Right lobe of liver (tissue), 6 donors: Measurements from ENCODE around the gene ETFB. TPM values are rescaled to one million over a fixed set of nuclear protein-coding genes. Genes with fewer than 3 reads are reported as not detected.

ENCODE experiments used
- ATAC-seq, 4 donors: fragments of 200-7000 bp; cut with Tn5 transposase; one replicate each; pipeline ENCODE4 v1.9.1; 2020; ENCODE audit warnings: mild to moderate bottlenecking in 4 of 4, moderate library complexity in 4 of 4
- DNase-seq, 3 donors: peaks; one replicate each; pipeline ENCODE4 v3.0.0-alpha.2; 2020
- H3K27ac ChIP-seq, 3 donors: fragments of 200-600 bp; one replicate each; pipeline ENCODE4 v1.8.0; 2022
- H3K27me3 ChIP-seq, 2 donors: fragments of 200-600 bp; one replicate each; pipeline ENCODE4 v1.8.0; 2022
- H3K36me3 ChIP-seq, 4 donors: fragments of 200-600 bp; sonication (generic) in 1 of 4; one replicate each; pipeline versions ENCODE4 v1.5.1 to v1.8.0; 2017 to 2022; ENCODE audit warnings: control low read depth in 1 of 4
- H3K4me1 ChIP-seq, 4 donors: fragments of 200-600 bp; sonication (generic) in 1 of 4; one replicate each; pipeline versions ENCODE4 v1.5.1 to v1.8.0; 2017 to 2022; ENCODE audit warnings: control low read depth in 1 of 4
- H3K4me3 ChIP-seq, 3 donors: fragments of 200-600 bp; one replicate each; pipeline ENCODE4 v1.8.0; 2022
- H3K9me3 ChIP-seq, 4 donors: fragments of 200-600 bp; sonication (generic) in 1 of 4; one replicate each; pipeline versions ENCODE4 v1.5.1 to v1.8.0; 2017 to 2022; ENCODE audit warnings: control low read depth in 1 of 4
- CTCF ChIP-seq, 4 donors: fragments of 200-600 bp in 3 of 4; fragments of 450-650 bp in 1 of 4; IDR thresholded peaks; one replicate each; pipeline versions ENCODE4 v1.5.1 to v1.8.0; 2016 to 2022; ENCODE audit warnings: antibody characterized with exemption in 4 of 4, mild to moderate bottlenecking in 2 of 4
- POLR2A ChIP-seq: fragments of 450-650 bp; IDR thresholded peaks from one replicate; pipeline ENCODE4 v1.6.1; 2017; ENCODE audit warnings: antibody characterized with exemption, mild to moderate bottlenecking
- WGBS: methylation state at CpG from one replicate; pipeline ENCODE4 v1.1.6; 2018; ENCODE audit warnings: low coverage, low lambda C conversion rate; ENCODE audit not compliant: insufficient coverage; ENCODE audit errors: missing lambda C conversion rate; 5-methylcytosine and 5-hydroxymethylcytosine counted together
- intact Hi-C, 2 donors: fragments of 100-400 bp; cut with DNase I; formaldehyde crosslinking; loops; one replicate each; pipeline versions ENCODE4 v1.11.2 to v1.14.1; 2022
- total RNA-seq, 6 experiments: library from RNA; depleted of rRNA in 2 of 6; stranded (reverse); fragments of >200 nt in 2 of 6; fragmentation: NEBNext Ultra II Directional in 3 of 6; extraction: Animal tissue kit (Norgen Biotek cat#: 25700) in 3 of 6; gene quantifications; one replicate each; pipeline versions ENCODE4 v1.1.0 to v1.2.4, GENCODE V29; 2016 to 2023
- donor health status: DM: no; HTN: yes; CAD: no.
- donor health status: DM: no; HTN: no; CAD: no.
- donor health status: DM: no; HTN: no; CAD: no.
- donor health status: DM: no; HTN: yes; CAD: no.
- donor health status: DM: no; HTN: yes; CAD: no.

Gene ETFB
- total RNA-seq, 6 experiments from 2014 or later: 210 to 439 (median 345) TPM

GRCh38 chr19:51333836-51334460 lies 32.2 kb downstream of the ETFB start:
- TF ChIP-seq CTCF (IDR thresholded peaks at IDR 0.05): no peak
- TF ChIP-seq POLR2A: no peak
- no peak for ATAC-seq
- Histone ChIP-seq H3K36me3 (no peaks in the 10 kb centered on the region), H3K4me1 (peaks cover 0 to 7% (median 0%) of the 10 kb centered on the region in 4 donors), H3K27me3 (no peaks in the 10 kb centered on the region), H3K27ac (no peak overlapping the region), H3K9me3 (no peaks in the 10 kb centered on the region), H3K4me3 (no peak overlapping the region)
- 87% methylated on average over 5 of the region's 13 CpGs for WGBS
- no peak for DNase-seq
- intact Hi-C loops: no loop called here

DNA sequence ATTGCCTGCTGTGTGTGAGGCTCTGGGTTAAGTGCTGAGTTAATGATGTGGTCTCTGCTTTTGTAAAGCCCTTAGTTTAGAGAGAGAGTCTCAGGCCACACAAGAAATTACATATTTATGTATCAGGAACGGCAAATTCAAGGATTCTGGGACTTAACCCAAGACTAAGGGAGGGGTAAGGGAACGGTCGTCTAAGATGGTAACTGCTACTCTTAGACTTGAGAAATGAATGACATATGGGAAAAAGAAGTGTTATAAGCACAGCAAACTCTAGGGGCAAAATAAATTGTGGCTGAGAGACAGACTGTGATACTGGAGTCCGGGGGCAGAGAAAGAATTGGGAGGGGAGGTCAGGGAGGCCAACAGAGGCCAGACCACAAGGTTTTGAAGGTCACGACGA lies 34.5 kb downstream of the ETFB start:
- no peak for DNase-seq
- ATAC-seq: no peak
- TF ChIP-seq POLR2A (no peak), CTCF (IDR thresholded peaks at IDR 0.05) (no peak)
- peaks cover 0 to 7% (median 0%) of the 10 kb centered on the region in 4 donors for H3K4me1 ChIP-seq
- peaks cover 0 to 14% of the 10 kb centered on the region in 2 donors for H3K27me3 ChIP-seq
- intact Hi-C loops: no loop called here
- H3K9me3 ChIP-seq: no peaks in the 10 kb centered on the region
- 92% methylated on average over 6 of the region's 6 CpGs for WGBS
- no peak overlapping the region for H3K4me3 ChIP-seq
- H3K36me3 ChIP-seq: no peaks in the 10 kb centered on the region
- H3K27ac ChIP-seq: no peak overlapping the region

DNA sequence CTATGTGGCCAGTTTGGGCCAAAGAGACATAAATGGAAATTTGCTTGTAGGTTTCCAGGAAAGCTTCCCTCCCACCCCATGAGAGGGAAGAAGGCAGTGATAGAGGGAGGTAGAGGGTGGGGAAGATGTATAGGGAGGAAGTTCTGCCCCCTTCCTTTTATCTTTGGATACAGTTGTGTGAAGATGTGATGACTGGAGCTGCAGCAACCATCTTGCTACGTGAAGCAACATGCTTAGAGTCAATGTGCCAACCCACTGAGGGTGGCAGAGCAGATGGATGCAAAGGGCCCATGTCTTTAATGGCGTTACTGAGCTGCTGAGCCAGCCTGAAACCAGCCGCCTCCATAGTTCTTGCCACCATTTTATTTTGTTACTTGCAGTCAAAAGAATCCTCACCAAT lies 35.0 kb downstream of the ETFB start:
- no peaks in the 10 kb centered on the region for H3K36me3 ChIP-seq
- no peak for DNase-seq
- WGBS: 75% methylated on average over 3 of the region's 3 CpGs
- no peak overlapping the region for H3K27ac ChIP-seq
- intact Hi-C loops: no loop called here
- H3K27me3 ChIP-seq: peaks cover 0 to 15% of the 10 kb centered on the region in 2 donors
- no peak overlapping the region for H3K4me3 ChIP-seq
- no peaks in the 10 kb centered on the region for H3K9me3 ChIP-seq
- ATAC-seq: no peak
- TF ChIP-seq CTCF (IDR thresholded peaks at IDR 0.05): no peak
- no peak for TF ChIP-seq POLR2A
- peaks cover 0 to 7% (median 0%) of the 10 kb centered on the region in 4 donors for H3K4me1 ChIP-seq

GRCh38 chr19:51330366-51330765 lies 35.8 kb downstream of the ETFB start:
- DNase-seq (no peak), ATAC-seq (no peak)
- no peak for TF ChIP-seq CTCF (IDR thresholded peaks at IDR 0.05)
- TF ChIP-seq POLR2A: no peak
- intact Hi-C loops: no loop called here
- Histone ChIP-seq H3K4me1 (peaks cover 0 to 7% (median 0%) of the 10 kb centered on the region in 4 donors), H3K4me3 (no peak overlapping the region), H3K27me3 (peaks cover 0 to 15% of the 10 kb centered on the region in 2 donors), H3K27ac (no peak overlapping the region), H3K9me3 (no peaks in the 10 kb centered on the region), H3K36me3 (no peaks in the 10 kb centered on the region)
- WGBS: 96% methylated on average over 4 of the region's 4 CpGs
